ENCODE data around the gene PRSS12. TPM values are rescaled to one million over a fixed set of nuclear protein-coding genes. Genes with fewer than 3 reads are reported as not detected.

Gene PRSS12
- total and polyA plus RNA-seq, 2 experiments from 2014 or later = 10.0 to 33.6 TPM

DNA sequence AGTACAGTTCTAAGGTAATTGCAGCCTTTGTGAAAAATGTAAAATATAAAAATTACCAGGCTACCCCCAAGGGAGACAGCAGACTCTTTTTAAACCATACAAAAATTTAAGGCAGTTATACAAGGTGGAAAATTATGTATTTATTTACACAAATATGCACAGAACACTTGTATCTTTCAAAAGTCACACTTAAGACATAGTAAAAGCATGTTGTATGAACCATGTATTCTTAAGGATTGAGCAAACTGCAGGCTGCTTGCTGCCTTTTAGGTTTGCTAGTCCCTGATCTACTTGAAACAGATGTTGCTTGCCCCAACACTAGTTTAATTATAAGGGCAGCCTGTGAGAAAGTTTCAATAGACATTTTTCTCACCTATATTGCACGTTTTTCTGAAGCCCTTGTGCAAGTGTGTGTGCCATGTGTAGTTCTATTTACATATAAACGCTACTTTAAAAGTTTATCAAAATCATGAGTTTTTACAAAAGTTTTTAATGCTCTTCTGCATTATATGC lies 72.8 kb downstream of the PRSS12 start:
- in situ Hi-C loops (cut with MboI) = loop anchor here (5.0 to 25.0 kb wide), 2 partner anchors 67 to 232 kb away; no protein-coding TSS in a partner anchor
- no peaks in the 10 kb centered on the region for H3K27me3 ChIP-seq (replicated peaks; ENCODE audit: insufficient read depth)
- no peak overlapping the region for H2AFZ ChIP-seq
- peak overlapping the region; percentile 88 for H3K4me2 ChIP-seq (ENCODE audit: unreplicated experiment)
- peaks cover 36% of the 10 kb centered on the region for H3K4me1 ChIP-seq (ENCODE audit: insufficient read depth)
- H4K20me1 ChIP-seq (ENCODE audit: insufficient read depth) = no peaks in the 10 kb centered on the region; the same call in 1 of the 2 replicates
- peak overlapping the region; percentile 95 for H3K9ac ChIP-seq
- TF ChIP-seq EZH2 (IDR thresholded peaks at IDR 0.05; ENCODE audit: insufficient read depth, poor library complexity, severe bottlenecking) = no peak
- no peak for TF ChIP-seq EZH2phosphoT487 (IDR thresholded peaks at IDR 0.05; ENCODE audit: insufficient read depth, low read depth)
- peaks cover 25% of the 10 kb centered on the region for H3K36me3 ChIP-seq (ENCODE audit: low read depth)
- no peaks in the 10 kb centered on the region for H3K9me2 ChIP-seq (ENCODE audit: insufficient read depth)
- 1 to 7% methylated on average over 2 of the region's 2 CpGs for WGBS, 2 experiments (ENCODE audit: low coverage in 1 of 2, low lambda C conversion rate in 2 of 2, missing lambda C conversion rate in 2 of 2)
- H3F3A ChIP-seq (ENCODE audit: insufficient read depth) = peaks cover 67% of the 10 kb centered on the region
- H3K4me3 ChIP-seq = peak overlapping the region; percentile 91
- DNase-seq = no peak
- H3K9me3 ChIP-seq (ENCODE audit: low read depth) = no peaks in the 10 kb centered on the region
- peak overlapping the region; percentile 86 for H3K27ac ChIP-seq
- H3K79me2 ChIP-seq (ENCODE audit: insufficient read depth) = peaks cover 17% of the 10 kb centered on the region

DNA sequence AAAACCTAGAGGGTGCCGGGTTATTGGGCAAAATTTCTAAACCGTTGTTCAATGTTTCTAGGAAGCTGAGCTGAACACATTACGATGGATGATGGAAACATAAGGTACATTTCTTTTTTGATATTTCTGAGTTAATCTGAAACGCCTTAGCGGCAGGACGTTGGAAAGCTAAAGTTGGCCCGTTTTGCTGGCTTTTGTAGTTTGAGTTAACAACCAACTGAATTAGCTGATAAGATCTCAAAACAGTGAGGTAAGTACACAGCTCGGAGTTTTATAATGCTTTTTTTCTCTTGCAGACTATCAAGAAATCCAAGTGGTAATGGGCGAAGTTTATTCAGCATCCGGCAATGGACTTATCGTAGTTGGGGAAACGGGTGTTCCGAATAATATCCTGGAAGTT lies 73.5 kb downstream of the PRSS12 start:
- no peak for DNase-seq
- peak overlapping the region; percentile 95 for H3K9ac ChIP-seq
- no peaks in the 10 kb centered on the region for H3K9me2 ChIP-seq (ENCODE audit: insufficient read depth)
- no peaks in the 10 kb centered on the region for H3K9me3 ChIP-seq (ENCODE audit: low read depth)
- peak overlapping the region; percentile 91 for H3K4me3 ChIP-seq
- peak overlapping the region; percentile 97; the same call in 1 of the 2 replicates for H2AFZ ChIP-seq
- TF ChIP-seq EZH2phosphoT487 (IDR thresholded peaks at IDR 0.05; ENCODE audit: insufficient read depth, low read depth) (no peak), EZH2 (IDR thresholded peaks at IDR 0.05; ENCODE audit: insufficient read depth, poor library complexity, severe bottlenecking) (no peak)
- WGBS, 2 experiments (ENCODE audit: low coverage in 1 of 2, low lambda C conversion rate in 2 of 2, missing lambda C conversion rate in 2 of 2) = 10 to 11% methylated on average over 13 of the region's 13 CpGs
- H3K27me3 ChIP-seq (replicated peaks; ENCODE audit: insufficient read depth) = no peaks in the 10 kb centered on the region
- H3F3A ChIP-seq (ENCODE audit: insufficient read depth) = peaks cover 60% of the 10 kb centered on the region
- H3K4me1 ChIP-seq (ENCODE audit: insufficient read depth) = peaks cover 36% of the 10 kb centered on the region
- H4K20me1 ChIP-seq (ENCODE audit: insufficient read depth) = no peaks in the 10 kb centered on the region; the same call in 1 of the 2 replicates
- peak overlapping the region; percentile 88 for H3K4me2 ChIP-seq (ENCODE audit: unreplicated experiment)
- peaks cover 25% of the 10 kb centered on the region for H3K36me3 ChIP-seq (ENCODE audit: low read depth)
- in situ Hi-C loops (cut with MboI) = loop anchor here (25.0 kb wide), 1 partner anchor 233 kb away; no protein-coding TSS in a partner anchor
- H3K27ac ChIP-seq = peak overlapping the region; percentile 86
- peaks cover 17% of the 10 kb centered on the region for H3K79me2 ChIP-seq (ENCODE audit: insufficient read depth)

DNA sequence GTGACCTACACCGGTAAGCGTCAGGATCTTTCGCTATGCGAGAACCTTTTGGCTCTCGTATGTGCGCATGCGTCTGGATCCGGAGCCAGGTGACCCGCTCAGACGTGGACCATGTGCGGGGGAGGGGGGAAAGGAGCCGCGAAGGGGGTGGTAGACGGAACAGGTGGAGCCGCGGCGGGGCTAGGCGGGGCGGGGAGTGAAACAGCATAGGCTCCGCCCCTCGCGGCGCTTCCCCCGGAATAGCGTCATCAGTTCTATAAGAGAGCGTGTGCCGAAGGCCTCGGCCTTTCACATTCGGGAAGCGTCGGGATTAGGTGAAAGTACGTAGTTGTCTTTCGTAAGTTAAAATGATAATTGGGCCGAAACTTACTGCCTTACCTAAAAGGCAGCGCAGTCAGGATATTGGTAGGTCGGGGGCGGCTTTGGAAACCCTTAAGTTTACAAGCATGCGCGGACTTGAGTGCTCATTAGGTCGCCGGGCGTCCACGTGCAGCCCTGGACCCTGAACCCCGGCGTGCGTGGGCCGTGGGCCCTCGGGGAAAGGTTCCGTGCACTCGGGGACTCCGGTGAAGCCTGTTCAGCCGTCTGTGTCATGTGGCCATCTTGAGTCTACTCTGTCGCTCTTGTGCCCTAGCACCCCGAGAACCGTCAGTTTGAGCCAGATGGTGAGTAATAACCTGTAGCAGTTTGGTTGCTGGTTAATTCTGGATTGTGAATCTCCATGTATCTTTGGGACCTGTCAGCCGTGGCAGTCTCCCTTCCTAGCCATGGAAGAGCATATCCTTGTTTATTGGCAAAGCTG lies 74.1 kb downstream of the PRSS12 start:
- Histone ChIP-seq H3K4me2 (ENCODE audit: unreplicated experiment) (peak overlapping the region; percentile 88), H3K9me3 (ENCODE audit: low read depth) (no peaks in the 10 kb centered on the region), H3F3A (ENCODE audit: insufficient read depth) (peaks cover 54% of the 10 kb centered on the region), H3K4me1 (ENCODE audit: insufficient read depth) (peaks cover 36% of the 10 kb centered on the region), H4K20me1 (ENCODE audit: insufficient read depth) (no peaks in the 10 kb centered on the region; the same call in 1 of the 2 replicates), H3K79me2 (ENCODE audit: insufficient read depth) (peaks cover 17% of the 10 kb centered on the region), H3K9me2 (ENCODE audit: insufficient read depth) (no peaks in the 10 kb centered on the region), H3K36me3 (ENCODE audit: low read depth) (peaks cover 25% of the 10 kb centered on the region), H3K9ac (peak overlapping the region; percentile 95), H3K27me3 (replicated peaks; ENCODE audit: insufficient read depth) (no peaks in the 10 kb centered on the region), H2AFZ (peak overlapping the region; percentile 97), H3K4me3 (peak overlapping the region; percentile 91), H3K27ac (peak overlapping the region; percentile 86)
- TF ChIP-seq EZH2 (IDR thresholded peaks at IDR 0.05; ENCODE audit: insufficient read depth, poor library complexity, severe bottlenecking) (no peak), EZH2phosphoT487 (IDR thresholded peaks at IDR 0.05; ENCODE audit: insufficient read depth, low read depth) (no peak)
- 1 to 2% methylated on average over 43 to 56 of the region's 56 CpGs for WGBS, 2 experiments (ENCODE audit: low coverage in 1 of 2, low lambda C conversion rate in 2 of 2, missing lambda C conversion rate in 2 of 2)
- in situ Hi-C loops (cut with MboI) = loop anchor here (25.0 kb wide), 1 partner anchor 234 kb away; no protein-coding TSS in a partner anchor
- peak; percentile 96 for DNase-seq

DNA sequence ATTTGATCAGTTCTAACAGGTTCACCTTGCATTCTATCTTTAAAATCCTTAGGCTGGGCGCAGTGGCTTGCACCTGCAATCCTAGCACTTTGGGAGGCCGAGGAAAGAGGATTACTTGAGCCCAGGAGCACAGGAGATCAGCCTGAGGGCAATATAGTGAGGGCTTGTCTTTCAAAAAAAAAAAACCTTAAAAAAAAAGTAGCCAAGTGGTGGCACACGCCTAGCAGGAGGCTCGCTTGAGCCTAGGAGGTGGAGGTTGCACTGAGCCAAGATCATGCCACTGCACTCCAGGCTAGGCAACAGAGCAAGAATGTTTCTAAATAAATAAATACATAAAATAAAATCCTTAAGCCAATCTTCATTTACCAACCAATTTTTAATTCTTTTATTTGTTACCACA lies 75.6 kb downstream of the PRSS12 start:
- in situ Hi-C loops (cut with MboI) = loop anchor here (25.0 kb wide), 1 partner anchor 235 kb away; no protein-coding TSS in a partner anchor
- Histone ChIP-seq H3K4me1 (ENCODE audit: insufficient read depth) (peaks cover 24% of the 10 kb centered on the region), H3K9me3 (ENCODE audit: low read depth) (no peaks in the 10 kb centered on the region)

More for the DNA sequence above, 75.6 kb downstream of the PRSS12 start:
- WGBS, 2 experiments (ENCODE audit: low coverage in 1 of 2, low lambda C conversion rate in 2 of 2, missing lambda C conversion rate in 2 of 2) = 90 to 94% methylated on average over 4 of the region's 4 CpGs
- Histone ChIP-seq H3F3A (ENCODE audit: insufficient read depth) (peaks cover 40% of the 10 kb centered on the region), H3K36me3 (ENCODE audit: low read depth) (peaks cover 25% of the 10 kb centered on the region), H3K9me2 (ENCODE audit: insufficient read depth) (no peaks in the 10 kb centered on the region), H3K79me2 (ENCODE audit: insufficient read depth) (peaks cover 17% of the 10 kb centered on the region), H3K27ac (no peak overlapping the region), H3K4me3 (0 out of 2 replicates have a peak overlapping the region, but pooled peaks have one; percentile 91), H3K9ac (no peak overlapping the region), H3K4me2 (ENCODE audit: unreplicated experiment) (no peak overlapping the region), H3K27me3 (replicated peaks; ENCODE audit: insufficient read depth) (no peaks in the 10 kb centered on the region; the same call in 1 of the 2 replicates), H2AFZ (peak overlapping the region; percentile 97; the same call in 1 of the 2 replicates), H4K20me1 (ENCODE audit: insufficient read depth) (no peaks in the 10 kb centered on the region; the same call in 1 of the 2 replicates)
- TF ChIP-seq EZH2phosphoT487 (IDR thresholded peaks at IDR 0.05; ENCODE audit: insufficient read depth, low read depth) (no peak), EZH2 (IDR thresholded peaks at IDR 0.05; ENCODE audit: insufficient read depth, poor library complexity, severe bottlenecking) (no peak)
- DNase-seq = no peak
